ENCODE data around the gene ACOXL.

DNA sequence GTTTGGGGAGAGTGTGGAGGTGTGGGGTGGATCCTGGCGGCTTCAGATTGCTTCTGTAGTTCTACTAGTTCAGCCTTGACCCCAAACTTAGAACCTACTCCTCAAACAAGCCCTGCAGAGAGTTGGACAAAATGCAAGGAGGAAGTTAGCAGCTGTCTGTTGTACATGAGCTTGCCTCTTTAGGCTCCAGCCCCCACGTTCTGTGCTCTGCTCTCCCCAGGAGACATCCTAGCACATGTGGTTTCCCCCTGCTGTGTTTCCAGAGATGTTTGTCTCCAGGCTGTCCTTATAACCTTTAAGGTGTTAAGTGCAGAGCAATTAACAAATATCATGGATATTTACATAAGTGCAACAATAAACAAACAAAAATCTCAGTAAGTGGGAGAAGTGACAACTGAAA lies 111.1 kb downstream of the ACOXL start:
- TF ChIP-seq POLR2AphosphoS5 (IDR thresholded peaks at IDR 0.05): no peak
- TF ChIP-seq, protein P1, sequence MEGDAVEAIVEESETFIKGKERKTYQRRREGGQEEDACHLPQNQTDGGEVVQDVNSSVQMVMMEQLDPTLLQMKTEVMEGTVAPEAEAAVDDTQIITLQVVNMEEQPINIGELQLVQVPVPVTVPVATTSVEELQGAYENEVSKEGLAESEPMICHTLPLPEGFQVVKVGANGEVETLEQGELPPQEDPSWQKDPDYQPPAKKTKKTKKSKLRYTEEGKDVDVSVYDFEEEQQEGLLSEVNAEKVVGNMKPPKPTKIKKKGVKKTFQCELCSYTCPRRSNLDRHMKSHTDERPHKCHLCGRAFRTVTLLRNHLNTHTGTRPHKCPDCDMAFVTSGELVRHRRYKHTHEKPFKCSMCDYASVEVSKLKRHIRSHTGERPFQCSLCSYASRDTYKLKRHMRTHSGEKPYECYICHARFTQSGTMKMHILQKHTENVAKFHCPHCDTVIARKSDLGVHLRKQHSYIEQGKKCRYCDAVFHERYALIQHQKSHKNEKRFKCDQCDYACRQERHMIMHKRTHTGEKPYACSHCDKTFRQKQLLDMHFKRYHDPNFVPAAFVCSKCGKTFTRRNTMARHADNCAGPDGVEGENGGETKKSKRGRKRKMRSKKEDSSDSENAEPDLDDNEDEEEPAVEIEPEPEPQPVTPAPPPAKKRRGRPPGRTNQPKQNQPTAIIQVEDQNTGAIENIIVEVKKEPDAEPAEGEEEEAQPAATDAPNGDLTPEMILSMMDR (IDR thresholded peaks at IDR 0.05): no peak
- TF ChIP-seq EP300 (IDR thresholded peaks at IDR 0.05): no peak
- no peak for TF ChIP-seq POLR2A (IDR thresholded peaks at IDR 0.05)
